ENCODE data around the gene ABCC6. TPM values are rescaled to one million over a fixed set of nuclear protein-coding genes. Genes with fewer than 3 reads are reported as not detected.
"Not testable (repeated sequence)": the region's sequence is repeated elsewhere in the genome, so short reads cannot be mapped to it uniquely, and the experiment has no call there.

The ABCC6 gene
- total and polyA plus RNA-seq, 2 of the 13 experiments (the other 11 are each of a cell fraction or from before 2014, with no cell fraction given) = 82.4 to 105 TPM

GRCh38 chr16:16272573-16273221 lies 49.4 kb upstream of the ABCC6 start:
- H3K36me3 ChIP-seq (replicated peaks in 1 of 2; ENCODE audit: control insufficient read depth in 1 of 2, insufficient read depth in 2 of 2, low read length in 2 of 2); H3K27me3 ChIP-seq (ENCODE audit: control insufficient read depth in 1 of 2, insufficient read depth in 2 of 2, low read length in 2 of 2); H2AFZ ChIP-seq (ENCODE audit: low read length); in situ Hi-C loops (cut with HindIII; ENCODE audit: extremely low pct_ligation_motif_present, low pct_unique_long_range_greater_than_20kb); H3K4me3 ChIP-seq (replicated peaks in 1 of 3; ENCODE audit: insufficient read depth in 1 of 3, low read depth in 2 of 3, low read length in 3 of 3); H3K79me2 ChIP-seq (ENCODE audit: insufficient read depth, low read length); intact Hi-C loops (cut with micrococcal nuclease; ENCODE audit: unreplicated experiment); FAIRE-seq; H4K20me1 ChIP-seq (ENCODE audit: insufficient read depth, low read length); H3K4me1 ChIP-seq (ENCODE audit: insufficient read depth, low read length); DNase-seq (ENCODE audit: low spot score); CTCF ChIA-PET (ENCODE audit: low intra/inter-chr PET ratio, low total read pairs); POLR2A ChIA-PET; H3K9me3 ChIP-seq (ENCODE audit: low read length): not testable (repeated sequence)
- H3K4me2 ChIP-seq (ENCODE audit: low read depth, low read length) = 0 out of 2 replicates have a peak overlapping the region, but pooled peaks have one; percentile 30
- peak; percentile 97 for ATAC-seq
- BruUV-seq (replicated peaks) = TSS peak; percentile 97
- peak overlapping the region; percentile 45; the same call in 1 of the 2 replicates for H3K9ac ChIP-seq (ENCODE audit: insufficient read depth, low read depth, low read length)
- H3K27ac ChIP-seq (ENCODE audit: extremely low read length, insufficient read depth, low read length) = peak overlapping the region; percentile 76
- 0% methylated on average over 2 of the region's 14 CpGs for WGBS (ENCODE audit: low lambda C conversion rate)
- TF ChIP-seq RCOR2 (CRISPR knock-in tag; IDR thresholded peaks at IDR 0.05) (0 out of 2 replicates have a peak, but pooled peaks have one; percentile 21), HOMEZ (CRISPR knock-in tag; IDR thresholded peaks at IDR 0.05; ENCODE audit: low read depth) (peak; percentile 33; the same call in 1 of the 2 replicates), CEBPG (CRISPR knock-in tag; IDR thresholded peaks at IDR 0.05) (peak; percentile 34; the same call in 1 of the 2 replicates), ARID5B (CRISPR knock-in tag; IDR thresholded peaks at IDR 0.05) (peak; percentile 70), ZBTB25 (CRISPR knock-in tag; IDR thresholded peaks at IDR 0.05) (0 out of 2 replicates have a peak, but pooled peaks have one; percentile 49), ATF2 (CRISPR knock-in tag; IDR thresholded peaks at IDR 0.05) (0 out of 2 replicates have a peak, but pooled peaks have one; percentile 26), SAP130 (CRISPR knock-in tag; IDR thresholded peaks at IDR 0.05; ENCODE audit: low read depth) (peak; percentile 73), BCL6 (CRISPR knock-in tag; IDR thresholded peaks at IDR 0.05) (peak; percentile 84), FOXJ3 (CRISPR knock-in tag; IDR thresholded peaks at IDR 0.05; ENCODE audit: borderline replicate concordance) (0 out of 2 replicates have a peak, but pooled peaks have one; percentile 43), KLF6 (CRISPR knock-in tag; IDR thresholded peaks at IDR 0.05) (0 out of 2 replicates have a peak, but pooled peaks have one; percentile 64), HDAC2 (CRISPR knock-in tag; IDR thresholded peaks at IDR 0.05) (peak; percentile 62), ZBTB33 (CRISPR knock-in tag; IDR thresholded peaks at IDR 0.05) (0 out of 2 replicates have a peak, but pooled peaks have one; percentile 36), POLR2A (IDR thresholded peaks at IDR 0.05; ENCODE audit: insufficient read depth in 1 of 2, low read depth in 2 of 2, low read length in 2 of 2) (0 out of 4 replicates have a peak, but pooled peaks of 1 of the 2 experiments have one; percentile 21), ZNF264 (CRISPR knock-in tag; IDR thresholded peaks at IDR 0.05) (0 out of 2 replicates have a peak, but pooled peaks have one; percentile 29)

Measured in HepG2 (cell line).